Loucy (cell line): ENCODE measurements around the gene TXNRD2.

Source experiments
- H2AFZ ChIP-seq: fragments of 200-600 bp; sonication (generic); 2 replicates; pipeline ENCODE4 v1.6.0; 2016; ENCODE audit warnings: antibody characterized with exemption, mild to moderate bottlenecking, low read length, moderate library complexity
- H3F3A ChIP-seq: fragments of 200-600 bp; 2 replicates; pipeline ENCODE4 v1.6.0; 2016; ENCODE audit warnings: antibody characterized with exemption, low read depth, mild to moderate bottlenecking
- H3K27me3 ChIP-seq: fragments of 200-600 bp; sonication (generic); 2 replicates; pipeline ENCODE4 v1.6.1; 2014; ENCODE audit warnings: low read length, mild to moderate bottlenecking; ENCODE audit not compliant: insufficient read depth, poor library complexity, severe bottlenecking
- H3K36me3 ChIP-seq: fragments of 200-600 bp; sonication (generic); 2 replicates; pipeline ENCODE4 v1.6.1; 2016; ENCODE audit warnings: low read length; ENCODE audit not compliant: insufficient read depth
- H3K4me1 ChIP-seq: fragments of 200-600 bp; sonication (generic); 2 replicates; pipeline ENCODE4 v1.5.1; 2014; ENCODE audit warnings: low read length, mild to moderate bottlenecking; ENCODE audit not compliant: insufficient read depth, poor library complexity, severe bottlenecking
- H3K4me2 ChIP-seq: fragments of 200-600 bp; sonication (generic); 2 replicates; pipeline ENCODE4 v1.6.0; 2014; ENCODE audit warnings: antibody characterized with exemption, low read length, low read depth, mild to moderate bottlenecking; ENCODE audit not compliant: poor library complexity, severe bottlenecking
- H3K4me3 ChIP-seq: fragments of 200-600 bp; sonication (generic); 2 replicates; pipeline ENCODE4 v1.5.1; 2014; ENCODE audit warnings: low read length, mild to moderate bottlenecking, mixed read lengths; ENCODE audit not compliant: poor library complexity, severe bottlenecking
- H3K79me2 ChIP-seq: fragments of 200-600 bp; sonication (generic); 2 replicates; pipeline ENCODE4 v1.6.1; 2014; ENCODE audit warnings: low read length; ENCODE audit not compliant: insufficient read depth
- H3K9ac ChIP-seq: fragments of 200-600 bp; sonication (generic); 2 replicates; pipeline ENCODE4 v1.6.0; 2014; ENCODE audit warnings: mild to moderate bottlenecking, low read depth, low read length, moderate library complexity; ENCODE audit not compliant: poor library complexity, severe bottlenecking
- H3K9me2 ChIP-seq: fragments of 200-600 bp; sonication (generic); replicated peaks from 2 replicates; pipeline ENCODE4 v1.6.1; 2016; ENCODE audit warnings: low read depth, low read length, mixed read lengths
- H3K9me3 ChIP-seq: fragments of 200-600 bp; sonication (generic); 2 replicates; pipeline ENCODE4 v1.6.1; 2014; ENCODE audit warnings: mild to moderate bottlenecking, antibody characterized with exemption, low read length, low read depth; ENCODE audit not compliant: insufficient read depth
- H4K20me1 ChIP-seq: fragments of 200-600 bp; sonication (generic); 2 replicates; pipeline ENCODE4 v1.6.0; 2014; ENCODE audit warnings: antibody characterized with exemption, low read length, mild to moderate bottlenecking; ENCODE audit not compliant: insufficient read depth, poor library complexity, severe bottlenecking
- CTCF ChIP-seq: fragments of 200-600 bp; sonication (generic); conservative IDR thresholded peaks from 2 replicates; pipeline ENCODE4 v1.5.1; 2014; ENCODE audit warnings: mild to moderate bottlenecking, antibody characterized with exemption, low read length
- EZH2phosphoT487 ChIP-seq: fragments of 200-600 bp; IDR thresholded peaks from 2 replicates; pipeline ENCODE4 v1.6.1; 2018; ENCODE audit warnings: antibody characterized with exemption, mild to moderate bottlenecking, moderate library complexity, borderline replicate concordance

Gene TXNRD2

GRCh38 chr22:19849835-19850762 lies 91.5 kb downstream of the TXNRD2 start:
- Histone ChIP-seq H3K4me1 (peaks cover 34% of the 10 kb centered on the region), H3K27me3 (peaks cover 5% of the 10 kb centered on the region), H3K9me2 (no peaks in the 10 kb centered on the region), H3K36me3 (peaks cover 21% of the 10 kb centered on the region; the same call in 1 of the 2 replicates), H3K4me2 (peak overlapping the region; percentile 4), H2AFZ (no peak overlapping the region), H3K9me3 (no peaks in the 10 kb centered on the region), H3K4me3 (no peak overlapping the region), H3K9ac (no peak overlapping the region), H3F3A (no peaks in the 10 kb centered on the region), H4K20me1 (peaks cover 44% of the 10 kb centered on the region), H3K79me2 (peaks cover 76% of the 10 kb centered on the region)
- TF ChIP-seq EZH2phosphoT487 = no peak
- no peak for TF ChIP-seq CTCF

GRCh38 chr22:19848298-19849224 lies 93.1 kb downstream of the TXNRD2 start:
- Histone ChIP-seq H3K9ac (no peak overlapping the region), H3K4me2 (peak overlapping the region; percentile 29), H3K9me2 (no peaks in the 10 kb centered on the region), H3K79me2 (peaks cover 63% of the 10 kb centered on the region), H2AFZ (no peak overlapping the region), H3K4me3 (no peak overlapping the region), H4K20me1 (peaks cover 34% of the 10 kb centered on the region), H3K9me3 (no peaks in the 10 kb centered on the region), H3F3A (no peaks in the 10 kb centered on the region), H3K27me3 (no peaks in the 10 kb centered on the region), H3K4me1 (peaks cover 43% of the 10 kb centered on the region), H3K36me3 (peaks cover 21% of the 10 kb centered on the region; the same call in 1 of the 2 replicates)
- TF ChIP-seq EZH2phosphoT487 = no peak
- TF ChIP-seq CTCF = no peak

GRCh38 chr22:19847345-19847632 lies 94.3 kb downstream of the TXNRD2 start:
- no peaks in the 10 kb centered on the region for H3F3A ChIP-seq
- peaks cover 30% of the 10 kb centered on the region for H3K4me1 ChIP-seq
- no peak overlapping the region for H2AFZ ChIP-seq
- no peak overlapping the region for H3K4me2 ChIP-seq
- H3K79me2 ChIP-seq = peaks cover 50% of the 10 kb centered on the region
- TF ChIP-seq CTCF (no peak), EZH2phosphoT487 (no peak)
- H3K4me3 ChIP-seq = no peak overlapping the region
- H3K36me3 ChIP-seq = peaks cover 21% of the 10 kb centered on the region; the same call in 1 of the 2 replicates
- peaks cover 22% of the 10 kb centered on the region for H4K20me1 ChIP-seq
- no peaks in the 10 kb centered on the region for H3K9me2 ChIP-seq
- H3K27me3 ChIP-seq = no peaks in the 10 kb centered on the region
- H3K9ac ChIP-seq = no peak overlapping the region
- no peaks in the 10 kb centered on the region for H3K9me3 ChIP-seq
